ENCODE measurements around the gene ALDH1B1. TPM values are rescaled to one million over a fixed set of nuclear protein-coding genes. Genes with fewer than 3 reads are reported as not detected.

ALDH1B1 gene
- total and polyA plus RNA-seq, 10 of the 15 experiments (the other 5 are each of a cell fraction or from before 2014, with no cell fraction given) = 8.6 to 38.5 (median 30.9) TPM

DNA sequence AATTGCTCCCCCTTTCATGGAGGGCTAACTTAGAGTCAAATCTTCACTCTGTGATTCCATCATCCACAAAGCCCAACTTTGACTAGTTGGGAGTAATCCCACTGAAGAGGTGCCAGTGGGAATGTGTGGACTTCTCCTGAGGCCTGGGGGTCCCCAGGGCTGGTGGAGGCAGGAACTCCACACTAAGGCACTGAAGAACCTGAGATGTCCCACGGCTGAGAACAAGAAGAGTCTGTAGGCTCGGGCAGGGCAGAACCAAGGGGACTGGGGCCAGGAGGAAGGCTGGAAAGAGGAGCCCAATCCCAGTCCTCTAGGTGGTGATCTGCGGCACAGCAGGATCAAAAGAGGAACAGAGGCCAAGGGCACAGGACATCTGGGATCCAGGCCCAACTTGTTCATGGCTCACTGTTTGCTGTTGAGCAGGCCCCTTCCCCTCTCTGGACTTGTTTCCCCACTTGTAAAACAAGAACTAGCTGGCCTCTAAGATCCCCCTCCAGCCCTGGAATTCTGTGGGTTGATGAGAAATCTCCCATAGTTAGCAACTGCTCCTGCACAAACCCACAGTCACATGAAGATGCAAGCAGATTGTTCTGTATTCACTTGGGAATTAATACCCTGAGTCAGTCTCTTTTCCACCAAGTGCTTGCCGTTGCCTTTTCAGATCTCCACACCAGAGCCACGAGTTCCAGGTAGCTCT lies 32.7 kb upstream of the ALDH1B1 start:
- RAD21 ChIA-PET (ENCODE audit: unreplicated experiment) = interaction anchor here (1.1 to 5.4 kb wide), 4 partner anchors 198 to 457 kb away, joined by 3 to 31 read pairs (median 18); no protein-coding TSS in a partner anchor
- in situ Hi-C loops (cut with MboI) (loop anchor here (5.0 kb wide), 1 partner anchor 448 kb away; no protein-coding TSS in a partner anchor), intact Hi-C loops (cut with micrococcal nuclease; ENCODE audit: unreplicated experiment) (no loop called here)
- Histone ChIP-seq H3K9me3 (replicated peaks; ENCODE audit: control insufficient read depth, insufficient read depth, low read length) (no peaks in the 10 kb centered on the region), H3K4me2 (ENCODE audit: control insufficient read depth, insufficient read depth) (no peak overlapping the region), H3K4me1 (ENCODE audit: control insufficient read depth, insufficient read depth, low read length) (no peaks in the 10 kb centered on the region), H3K36me3 (ENCODE audit: control insufficient read depth in 2 of 2, insufficient read depth in 2 of 2, low read length in 1 of 2) (no peaks in the 10 kb centered on the region), H4K20me1 (ENCODE audit: control insufficient read depth, insufficient read depth) (no peaks in the 10 kb centered on the region), H3K27me3 (replicated peaks in 1 of 2; ENCODE audit: control insufficient read depth in 2 of 2, insufficient read depth in 2 of 2, low read length in 1 of 2) (no peaks in the 10 kb centered on the region), H3K9ac (ENCODE audit: control insufficient read depth, insufficient read depth, low read length) (no peak overlapping the region), H2AFZ (ENCODE audit: control insufficient read depth, low read depth, low read length) (no peak overlapping the region), H3K4me3 (no peak overlapping the region), H3K27ac (ENCODE audit: control insufficient read depth, insufficient read depth) (no peak overlapping the region), H3K79me2 (ENCODE audit: control insufficient read depth, insufficient read depth, low read length) (no peaks in the 10 kb centered on the region)
- CTCF ChIA-PET = interaction anchor here (1.0 to 10.7 kb wide), 5 partner anchors 11 to 447 kb away, joined by 3 to 120 read pairs (median 3); no protein-coding TSS in a partner anchor
- TF ChIP-seq RBBP5 (conservative IDR thresholded peaks at IDR 0.05) = no peak
- no peak for TF ChIP-seq MTA2 (IDR thresholded peaks at IDR 0.05; ENCODE audit: low read depth)
- no peak for TF ChIP-seq GATAD2B (conservative IDR thresholded peaks at IDR 0.05; ENCODE audit: low read depth)
- TF ChIP-seq NFYB (IDR thresholded peaks at IDR 0.05; ENCODE audit: insufficient read depth, low read depth, low read length) = no peak
- TF ChIP-seq DPF2 (IDR thresholded peaks at IDR 0.05) = no peak
- TF ChIP-seq SUPT20H (IDR thresholded peaks at IDR 0.05; ENCODE audit: borderline replicate concordance, control insufficient read depth, low read depth, low read length) = no peak
- TF ChIP-seq FOXK2 (IDR thresholded peaks at IDR 0.05) = no peak
- TF ChIP-seq, protein P1, sequence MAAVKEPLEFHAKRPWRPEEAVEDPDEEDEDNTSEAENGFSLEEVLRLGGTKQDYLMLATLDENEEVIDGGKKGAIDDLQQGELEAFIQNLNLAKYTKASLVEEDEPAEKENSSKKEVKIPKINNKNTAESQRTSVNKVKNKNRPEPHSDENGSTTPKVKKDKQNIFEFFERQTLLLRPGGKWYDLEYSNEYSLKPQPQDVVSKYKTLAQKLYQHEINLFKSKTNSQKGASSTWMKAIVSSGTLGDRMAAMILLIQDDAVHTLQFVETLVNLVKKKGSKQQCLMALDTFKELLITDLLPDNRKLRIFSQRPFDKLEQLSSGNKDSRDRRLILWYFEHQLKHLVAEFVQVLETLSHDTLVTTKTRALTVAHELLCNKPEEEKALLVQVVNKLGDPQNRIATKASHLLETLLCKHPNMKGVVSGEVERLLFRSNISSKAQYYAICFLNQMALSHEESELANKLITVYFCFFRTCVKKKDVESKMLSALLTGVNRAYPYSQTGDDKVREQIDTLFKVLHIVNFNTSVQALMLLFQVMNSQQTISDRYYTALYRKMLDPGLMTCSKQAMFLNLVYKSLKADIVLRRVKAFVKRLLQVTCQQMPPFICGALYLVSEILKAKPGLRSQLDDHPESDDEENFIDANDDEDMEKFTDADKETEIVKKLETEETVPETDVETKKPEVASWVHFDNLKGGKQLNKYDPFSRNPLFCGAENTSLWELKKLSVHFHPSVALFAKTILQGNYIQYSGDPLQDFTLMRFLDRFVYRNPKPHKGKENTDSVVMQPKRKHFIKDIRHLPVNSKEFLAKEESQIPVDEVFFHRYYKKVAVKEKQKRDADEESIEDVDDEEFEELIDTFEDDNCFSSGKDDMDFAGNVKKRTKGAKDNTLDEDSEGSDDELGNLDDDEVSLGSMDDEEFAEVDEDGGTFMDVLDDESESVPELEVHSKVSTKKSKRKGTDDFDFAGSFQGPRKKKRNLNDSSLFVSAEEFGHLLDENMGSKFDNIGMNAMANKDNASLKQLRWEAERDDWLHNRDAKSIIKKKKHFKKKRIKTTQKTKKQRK (IDR thresholded peaks at IDR 0.05; ENCODE audit: low read depth, low read length) = no peak
- TF ChIP-seq EZH2 (IDR thresholded peaks at IDR 0.05; ENCODE audit: borderline replicate concordance, control insufficient read depth, low read depth, low read length) = no peak
- TF ChIP-seq ZBED1 (IDR thresholded peaks at IDR 0.05; ENCODE audit: borderline replicate concordance) = no peak
- no peak for TF ChIP-seq RELA (IDR thresholded peaks at IDR 0.05; ENCODE audit: borderline replicate concordance, partially characterized antibody)
- TF ChIP-seq, protein P2, sequence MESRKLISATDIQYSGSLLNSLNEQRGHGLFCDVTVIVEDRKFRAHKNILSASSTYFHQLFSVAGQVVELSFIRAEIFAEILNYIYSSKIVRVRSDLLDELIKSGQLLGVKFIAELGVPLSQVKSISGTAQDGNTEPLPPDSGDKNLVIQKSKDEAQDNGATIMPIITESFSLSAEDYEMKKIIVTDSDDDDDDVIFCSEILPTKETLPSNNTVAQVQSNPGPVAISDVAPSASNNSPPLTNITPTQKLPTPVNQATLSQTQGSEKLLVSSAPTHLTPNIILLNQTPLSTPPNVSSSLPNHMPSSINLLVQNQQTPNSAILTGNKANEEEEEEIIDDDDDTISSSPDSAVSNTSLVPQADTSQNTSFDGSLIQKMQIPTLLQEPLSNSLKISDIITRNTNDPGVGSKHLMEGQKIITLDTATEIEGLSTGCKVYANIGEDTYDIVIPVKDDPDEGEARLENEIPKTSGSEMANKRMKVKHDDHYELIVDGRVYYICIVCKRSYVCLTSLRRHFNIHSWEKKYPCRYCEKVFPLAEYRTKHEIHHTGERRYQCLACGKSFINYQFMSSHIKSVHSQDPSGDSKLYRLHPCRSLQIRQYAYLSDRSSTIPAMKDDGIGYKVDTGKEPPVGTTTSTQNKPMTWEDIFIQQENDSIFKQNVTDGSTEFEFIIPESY (IDR thresholded peaks at IDR 0.05) = no peak
- TF ChIP-seq ZNF384 (IDR thresholded peaks at IDR 0.05; ENCODE audit: borderline replicate concordance, low read depth, low read length) = no peak
- TF ChIP-seq IKZF1 (conservative IDR thresholded peaks at IDR 0.05) = no peak
- no peak for TF ChIP-seq BHLHE40 (IDR thresholded peaks at IDR 0.05; ENCODE audit: borderline replicate concordance in 1 of 2, low read depth in 2 of 2, low read length in 1 of 2)
- no peak for TF ChIP-seq TCF3 (IDR thresholded peaks at IDR 0.05; ENCODE audit: borderline replicate concordance, insufficient read depth, low read depth, low read length)
- TF ChIP-seq SREBF2 (IDR thresholded peaks at IDR 0.05; ENCODE audit: low read length) = no peak
- TF ChIP-seq POLR2AphosphoS5 (IDR thresholded peaks at IDR 0.05; ENCODE audit: low read length) = no peak
- TF ChIP-seq ZSCAN29 (IDR thresholded peaks at IDR 0.05) = no peak
- 10% methylated on average over 5 of the region's 5 CpGs for WGBS (ENCODE audit: insufficient coverage, insufficient replicate concordance, low lambda C conversion rate, missing lambda C conversion rate)
- ATAC-seq (no peak), DNase-seq (ENCODE audit: low read depth, low spot score) (no peak), FAIRE-seq (no peak)
- BruUV-seq (replicated peaks) = no TSS peak
- SMC1A ChIA-PET (ENCODE audit: uncharacterized antibody, unreplicated experiment) = interaction anchor here (1.0 to 4.9 kb wide), 5 partner anchors 21 to 446 kb away, joined by 3 to 35 read pairs (median 3); no protein-coding TSS in a partner anchor
- POLR2A ChIA-PET = no interaction called here
